ENCODE results near the gene HIGD1A. TPM values are rescaled to one million over a fixed set of nuclear protein-coding genes. Genes with fewer than 3 reads are reported as not detected.

Gene HIGD1A
- total and polyA plus RNA-seq, 2 of the 4 experiments (the other 2 are of a cell fraction) = 86.6 to 137 TPM

DNA sequence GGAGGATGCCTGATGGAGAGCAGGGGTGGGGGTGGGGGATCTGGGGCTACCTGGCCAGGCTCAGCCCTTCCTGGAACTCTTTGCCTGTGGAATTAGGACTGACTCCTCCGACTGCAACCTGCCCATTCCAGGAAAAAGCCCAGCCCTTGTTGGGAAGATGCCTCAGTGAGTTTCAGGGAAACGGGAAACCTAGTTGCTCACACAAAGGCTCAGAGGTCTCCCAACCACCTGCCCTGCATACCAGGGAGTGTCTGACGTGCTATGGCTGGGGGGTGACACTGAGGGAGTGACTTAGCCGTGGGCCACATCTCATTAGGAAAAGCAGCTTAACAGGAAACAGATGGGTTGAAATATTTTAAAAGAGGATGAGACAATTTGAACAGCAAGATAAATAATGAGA is 43.4 kb upstream of the HIGD1A start:
- ATAC-seq (ENCODE audit: low read depth) (no peak), DNase-seq (no peak)
- in situ Hi-C loops (cut with MboI; ENCODE audit: low sequenced_read_pairs) = no loop called here
- Histone ChIP-seq H3K18ac (ENCODE audit: low read depth, low read length) (no peak overlapping the region), H3K36me3 (ENCODE audit: control insufficient read depth, insufficient read depth, low read length) (no peaks in the 10 kb centered on the region), H2BK5ac (ENCODE audit: low read depth, low read length, poor library complexity, severe bottlenecking) (no peak overlapping the region), H3K27ac (ENCODE audit: insufficient read depth, low read length) (no peak overlapping the region), H4K91ac (ENCODE audit: insufficient read depth, low read depth, low read length) (no peak overlapping the region), H2AK9ac (replicated peaks; ENCODE audit: low read depth, low read length, poor library complexity) (no peak overlapping the region), H3K9me1 (ENCODE audit: insufficient read depth, low read length) (no peaks in the 10 kb centered on the region), H4K8ac (ENCODE audit: low read depth in 2 of 2, low read length in 2 of 2) (no peak overlapping the region), H3K4me3 (ENCODE audit: insufficient read depth, low read depth, low read length) (no peak overlapping the region), H3K4me2 (ENCODE audit: low read depth, low read length) (no peak overlapping the region), H2AFZ (replicated peaks; ENCODE audit: low read length, poor library complexity) (no peak overlapping the region), H3K14ac (replicated peaks; ENCODE audit: low read depth, low read length) (no peak overlapping the region), H3K23ac (ENCODE audit: low read depth, low read length) (no peak overlapping the region), H2BK120ac (ENCODE audit: low read depth, low read length) (no peak overlapping the region), H2BK20ac (ENCODE audit: low read depth, low read length) (no peak overlapping the region), H2BK15ac (ENCODE audit: low read depth, low read length) (no peak overlapping the region), H4K5ac (ENCODE audit: low read depth, low read length) (no peak overlapping the region), H3K79me1 (ENCODE audit: low read depth in 1 of 2, low read length in 2 of 2) (no peaks in the 10 kb centered on the region), H2AK5ac (ENCODE audit: low read depth, low read length) (no peak overlapping the region), H3K4me1 (ENCODE audit: control insufficient read depth, insufficient read depth, low read length) (no peaks in the 10 kb centered on the region), H3K9ac (ENCODE audit: low read depth, low read length) (no peak overlapping the region), H3K4ac (ENCODE audit: low read depth, low read length) (no peak overlapping the region), H4K20me1 (ENCODE audit: insufficient read depth, low read length) (no peaks in the 10 kb centered on the region), H3K9me3 (ENCODE audit: control insufficient read depth, insufficient read depth, low read length) (no peaks in the 10 kb centered on the region), H3K27me3 (ENCODE audit: control insufficient read depth, insufficient read depth, low read length) (peaks cover 46% of the 10 kb centered on the region), H3K56ac (ENCODE audit: extremely low read depth, insufficient read depth, low read length) (no peak overlapping the region)
- POLR2A ChIA-PET (ENCODE audit: unreplicated experiment) = no interaction called here
- CTCF ChIA-PET = no interaction called here
- intact Hi-C loops (cut with micrococcal nuclease) = no loop called here
- no peak for TF ChIP-seq CEBPB (IDR thresholded peaks at IDR 0.05; ENCODE audit: low read depth, low read length)
- TF ChIP-seq MAZ (IDR thresholded peaks at IDR 0.05; ENCODE audit: borderline replicate concordance, low read depth, low read length) = no peak
- TF ChIP-seq, protein P1, sequence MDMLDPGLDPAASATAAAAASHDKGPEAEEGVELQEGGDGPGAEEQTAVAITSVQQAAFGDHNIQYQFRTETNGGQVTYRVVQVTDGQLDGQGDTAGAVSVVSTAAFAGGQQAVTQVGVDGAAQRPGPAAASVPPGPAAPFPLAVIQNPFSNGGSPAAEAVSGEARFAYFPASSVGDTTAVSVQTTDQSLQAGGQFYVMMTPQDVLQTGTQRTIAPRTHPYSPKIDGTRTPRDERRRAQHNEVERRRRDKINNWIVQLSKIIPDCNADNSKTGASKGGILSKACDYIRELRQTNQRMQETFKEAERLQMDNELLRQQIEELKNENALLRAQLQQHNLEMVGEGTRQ (IDR thresholded peaks at IDR 0.05; ENCODE audit: low read depth, low read length) = no peak
- no peak for TF ChIP-seq MXI1 (IDR thresholded peaks at IDR 0.05; ENCODE audit: borderline replicate concordance, low read depth, low read length)
- TF ChIP-seq CHD1 (IDR thresholded peaks at IDR 0.05; ENCODE audit: low read depth, low read length) = no peak
- TF ChIP-seq RAD21 (IDR thresholded peaks at IDR 0.05; ENCODE audit: low read length) = no peak
- TF ChIP-seq NFE2L2 (IDR thresholded peaks at IDR 0.05; ENCODE audit: low read depth, low read length) = no peak
- TF ChIP-seq, protein P2, sequence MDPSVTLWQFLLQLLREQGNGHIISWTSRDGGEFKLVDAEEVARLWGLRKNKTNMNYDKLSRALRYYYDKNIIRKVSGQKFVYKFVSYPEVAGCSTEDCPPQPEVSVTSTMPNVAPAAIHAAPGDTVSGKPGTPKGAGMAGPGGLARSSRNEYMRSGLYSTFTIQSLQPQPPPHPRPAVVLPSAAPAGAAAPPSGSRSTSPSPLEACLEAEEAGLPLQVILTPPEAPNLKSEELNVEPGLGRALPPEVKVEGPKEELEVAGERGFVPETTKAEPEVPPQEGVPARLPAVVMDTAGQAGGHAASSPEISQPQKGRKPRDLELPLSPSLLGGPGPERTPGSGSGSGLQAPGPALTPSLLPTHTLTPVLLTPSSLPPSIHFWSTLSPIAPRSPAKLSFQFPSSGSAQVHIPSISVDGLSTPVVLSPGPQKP (IDR thresholded peaks at IDR 0.05; ENCODE audit: borderline replicate concordance, low read depth, low read length) = no peak
- TF ChIP-seq BHLHE40 (IDR thresholded peaks at IDR 0.05; ENCODE audit: low read depth, low read length) = no peak
- TF ChIP-seq POLR2A (IDR thresholded peaks at IDR 0.05; ENCODE audit: low read depth, low read length) = no peak
- TF ChIP-seq RCOR1 (IDR thresholded peaks at IDR 0.05; ENCODE audit: insufficient replicate concordance, low read length) = no peak
- TF ChIP-seq MAFK (IDR thresholded peaks at IDR 0.05; ENCODE audit: low read depth, low read length) = no peak
- TF ChIP-seq SMC3 (IDR thresholded peaks at IDR 0.05; ENCODE audit: low read depth, low read length) = no peak
- TF ChIP-seq, protein P3, sequence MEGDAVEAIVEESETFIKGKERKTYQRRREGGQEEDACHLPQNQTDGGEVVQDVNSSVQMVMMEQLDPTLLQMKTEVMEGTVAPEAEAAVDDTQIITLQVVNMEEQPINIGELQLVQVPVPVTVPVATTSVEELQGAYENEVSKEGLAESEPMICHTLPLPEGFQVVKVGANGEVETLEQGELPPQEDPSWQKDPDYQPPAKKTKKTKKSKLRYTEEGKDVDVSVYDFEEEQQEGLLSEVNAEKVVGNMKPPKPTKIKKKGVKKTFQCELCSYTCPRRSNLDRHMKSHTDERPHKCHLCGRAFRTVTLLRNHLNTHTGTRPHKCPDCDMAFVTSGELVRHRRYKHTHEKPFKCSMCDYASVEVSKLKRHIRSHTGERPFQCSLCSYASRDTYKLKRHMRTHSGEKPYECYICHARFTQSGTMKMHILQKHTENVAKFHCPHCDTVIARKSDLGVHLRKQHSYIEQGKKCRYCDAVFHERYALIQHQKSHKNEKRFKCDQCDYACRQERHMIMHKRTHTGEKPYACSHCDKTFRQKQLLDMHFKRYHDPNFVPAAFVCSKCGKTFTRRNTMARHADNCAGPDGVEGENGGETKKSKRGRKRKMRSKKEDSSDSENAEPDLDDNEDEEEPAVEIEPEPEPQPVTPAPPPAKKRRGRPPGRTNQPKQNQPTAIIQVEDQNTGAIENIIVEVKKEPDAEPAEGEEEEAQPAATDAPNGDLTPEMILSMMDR (conservative IDR thresholded peaks at IDR 0.05; ENCODE audit: low read depth, low read length) = no peak
- TF ChIP-seq RFX5 (IDR thresholded peaks at IDR 0.05; ENCODE audit: low read depth, low read length) = no peak
- TF ChIP-seq FOS (IDR thresholded peaks at IDR 0.05; ENCODE audit: low read depth, low read length) = no peak
- dilution Hi-C loops (cut with HindIII; ENCODE audit: low sequenced_read_pairs, unreplicated experiment) = no loop called here
- WGBS, 2 experiments (ENCODE audit: extremely low coverage in 2 of 2, insufficient read length in 1 of 2) = no CpG with 5 or more reads among the region's 4 CpGs
- BruUV-seq (replicated peaks) = no TSS peak

All from IMR-90 (cell line).